Mesothelial cell of epicardium (in vitro differentiated cells): ENCODE data around the gene ST3GAL3. TPM values are rescaled to one million over a fixed set of nuclear protein-coding genes. Genes with fewer than 3 reads are reported as not detected.

Source experiments
- DNase-seq, 2 experiments: peaks; one replicate each; pipeline ENCODE4 v3.0.0; 2021; ENCODE audit warnings: low spot score in 2 of 2; ENCODE audit not compliant: unreplicated experiment in 2 of 2
- H3K27ac Mint-ChIP-seq: 2 replicates; pipeline ENCODE4 v1.8.0; 2021; ENCODE audit warnings: mixed read lengths
- H3K27me3 Mint-ChIP-seq: 2 replicates; pipeline ENCODE4 v1.8.0; 2021; ENCODE audit warnings: low read depth, mixed read lengths
- H3K36me3 Mint-ChIP-seq: 2 replicates; pipeline ENCODE4 v1.8.0; 2021; ENCODE audit warnings: mixed read lengths
- H3K4me1 Mint-ChIP-seq: 2 replicates; pipeline ENCODE4 v1.8.0; 2021; ENCODE audit warnings: mixed read lengths
- H3K4me3 Mint-ChIP-seq: 2 replicates; pipeline ENCODE4 v1.8.0; 2021; ENCODE audit warnings: mild to moderate bottlenecking, moderate library complexity, mixed read lengths
- H3K9me3 Mint-ChIP-seq: 2 replicates; pipeline ENCODE4 v1.8.0; 2021; ENCODE audit warnings: mixed read lengths
- CTCF ChIP-seq: fragments of 200-600 bp; sonication (generic); IDR thresholded peaks from one replicate; pipeline ENCODE4 v1.5.0; 2021; ENCODE audit warnings: antibody characterized with exemption; ENCODE audit not compliant: unreplicated experiment
- total RNA-seq: library from RNA; stranded (reverse); gene quantifications from 3 replicates; pipeline ENCODE4 v1.2.1, GENCODE V29; 2021

Gene ST3GAL3
- total RNA-seq, 1 donor from 2014 or later = 31.0 TPM

DNA sequence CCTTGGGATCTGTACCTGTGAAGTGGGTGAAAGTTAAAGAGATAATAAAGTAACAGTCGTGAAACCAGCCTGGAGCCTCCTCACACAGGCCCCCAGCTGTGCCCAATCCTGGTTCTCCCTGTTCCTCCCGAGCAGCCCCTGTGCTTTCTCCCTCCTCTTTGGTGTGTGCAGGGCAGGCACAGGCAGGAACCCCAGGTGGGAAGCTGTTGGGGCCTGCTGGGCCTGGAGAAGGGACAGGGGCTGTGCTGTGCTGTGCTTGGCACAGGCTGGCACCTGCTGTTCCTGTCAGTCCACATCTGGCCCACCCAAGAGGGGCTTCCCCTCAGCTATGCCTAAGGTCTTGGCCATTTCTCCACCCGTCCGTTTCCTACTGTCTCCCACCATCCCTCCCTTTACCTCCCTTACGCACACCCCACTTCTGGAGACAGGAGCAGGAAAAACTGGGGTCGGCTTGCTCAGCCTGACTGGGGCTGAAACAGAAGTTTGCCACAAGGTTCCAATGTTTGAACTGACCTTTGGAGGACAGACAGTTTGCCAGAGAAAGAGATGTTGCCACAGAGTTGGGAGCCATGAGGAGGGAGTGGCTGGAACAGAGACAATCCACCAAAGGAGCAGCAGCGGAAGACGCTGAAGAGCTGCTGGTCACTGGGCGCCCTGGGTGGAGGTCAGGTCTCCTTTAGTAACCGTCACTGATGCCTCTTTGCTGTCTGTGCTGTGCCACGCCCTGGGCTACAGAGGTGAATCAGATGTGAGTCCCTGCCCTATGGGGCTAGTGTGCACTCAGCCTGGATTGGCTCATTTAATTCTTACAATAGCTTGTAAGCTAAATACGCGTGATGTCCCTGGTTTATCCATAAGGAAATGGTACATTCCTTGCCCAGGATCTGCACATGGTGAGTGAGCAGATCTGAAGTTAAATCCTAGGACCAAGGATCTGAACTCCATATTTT lies 207.5 kb downstream of the ST3GAL3 start:
- no peak overlapping the region for H3K27ac Mint-ChIP-seq
- DNase-seq = no peak
- no peak overlapping the region for H3K4me3 Mint-ChIP-seq
- H3K36me3 Mint-ChIP-seq = no peaks in the 10 kb centered on the region
- peaks cover 13% of the 10 kb centered on the region for H3K4me1 Mint-ChIP-seq
- H3K27me3 Mint-ChIP-seq = no peaks in the 10 kb centered on the region
- no peak for TF ChIP-seq CTCF
- H3K9me3 Mint-ChIP-seq = no peaks in the 10 kb centered on the region

- Mint-ChIP-seq H3K27ac (no peak overlapping the region), H3K36me3 (peaks cover 6% of the 10 kb centered on the region), H3K9me3 (no peaks in the 10 kb centered on the region), H3K27me3 (no peaks in the 10 kb centered on the region), H3K4me3 (no peak overlapping the region), H3K4me1 (no peaks in the 10 kb centered on the region)
- no peak for TF ChIP-seq CTCF
- DNase-seq = no peak
These were observed 212.6 kb downstream of the ST3GAL3 start for GRCh38 chr1:43919906-43920305.

- H3K4me3 Mint-ChIP-seq = no peak overlapping the region
- H3K36me3 Mint-ChIP-seq = peaks cover 15% of the 10 kb centered on the region
- H3K9me3 Mint-ChIP-seq = no peaks in the 10 kb centered on the region
These were observed 213.7 kb downstream of the ST3GAL3 start for GRCh38 chr1:43921022-43921421.

GRCh38 chr1:43924516-43924915 lies 217.2 kb downstream of the ST3GAL3 start:
- Mint-ChIP-seq H3K27ac (no peak overlapping the region), H3K27me3 (no peaks in the 10 kb centered on the region), H3K4me1 (no peaks in the 10 kb centered on the region), H3K9me3 (no peaks in the 10 kb centered on the region), H3K4me3 (no peak overlapping the region), H3K36me3 (peaks cover 21% of the 10 kb centered on the region)
- DNase-seq = no peak
- TF ChIP-seq CTCF = no peak

More at GRCh38 chr1:43921022-43921421, 213.7 kb downstream of the ST3GAL3 start:
- Mint-ChIP-seq H3K27ac (no peak overlapping the region), H3K4me1 (no peaks in the 10 kb centered on the region), H3K27me3 (no peaks in the 10 kb centered on the region)
- DNase-seq = no peak
- no peak for TF ChIP-seq CTCF

- no peak overlapping the region for H3K27ac Mint-ChIP-seq
- DNase-seq = no peak
- no peaks in the 10 kb centered on the region for H3K27me3 Mint-ChIP-seq
- H3K9me3 Mint-ChIP-seq = no peaks in the 10 kb centered on the region
- H3K36me3 Mint-ChIP-seq = peaks cover 26% of the 10 kb centered on the region
- H3K4me3 Mint-ChIP-seq = no peak overlapping the region
- TF ChIP-seq CTCF = no peak
- no peaks in the 10 kb centered on the region for H3K4me1 Mint-ChIP-seq
These were observed 218.5 kb downstream of the ST3GAL3 start for GRCh38 chr1:43925846-43926245.
